GM23338 (cell line): ENCODE measurements around the gene ESR2.

Experiments
- CREB1 ChIP-seq: fragments of 250-450 bp; sonication (Bioruptor Pico); IDR thresholded peaks from 2 replicates; pipeline ENCODE4 v1.5.0; 2020; ENCODE audit warnings: low read depth, mild to moderate bottlenecking, moderate library complexity
- EZH2 ChIP-seq: fragments of 200-600 bp; sonication (generic); IDR thresholded peaks from one replicate; pipeline ENCODE4 v1.8.0; 2017; ENCODE audit warnings: antibody characterized with exemption, mild to moderate bottlenecking, low read depth; ENCODE audit not compliant: unreplicated experiment
- EZH2phosphoT487 ChIP-seq: fragments of 200-600 bp; sonication (generic); IDR thresholded peaks from one replicate; pipeline ENCODE4 v1.8.1; 2018; ENCODE audit warnings: antibody characterized with exemption; ENCODE audit not compliant: unreplicated experiment
- POLR2AphosphoS5 ChIP-seq: IDR thresholded peaks from 2 replicates; pipeline ENCODE4 v1.6.1; 2016; ENCODE audit warnings: antibody characterized with exemption, low read depth
- ZNF114 ChIP-seq: fragments of 250-450 bp; sonication (Bioruptor Pico); IDR thresholded peaks from 2 replicates; pipeline ENCODE4 v1.5.0; 2020; ENCODE audit warnings: mild to moderate bottlenecking, moderate library complexity
- ZNF331 ChIP-seq: fragments of 250-450 bp; sonication (Bioruptor Pico); IDR thresholded peaks from 2 replicates; pipeline ENCODE4 v1.5.0; 2020; ENCODE audit warnings: low read depth, mild to moderate bottlenecking, moderate library complexity
- TF ChIP-seq, protein P1 (sequence below), 2 experiments: fragments of 200-600 bp in 1 of 2; sonication (generic) in 1 of 2; conservative IDR thresholded peaks; 2 replicates each; pipeline versions ENCODE4 v1.5.1 to v1.6.1; 2016 to 2017; ENCODE audit warnings: antibody characterized with exemption in 2 of 2, low read depth in 2 of 2, mild to moderate bottlenecking in 2 of 2, moderate library complexity in 1 of 2
- TF ChIP-seq, protein P2 (sequence below): IDR thresholded peaks from one replicate; pipeline ENCODE4 v1.6.1; 2018; ENCODE audit warnings: antibody characterized with exemption; ENCODE audit not compliant: unreplicated experiment

DNA sequence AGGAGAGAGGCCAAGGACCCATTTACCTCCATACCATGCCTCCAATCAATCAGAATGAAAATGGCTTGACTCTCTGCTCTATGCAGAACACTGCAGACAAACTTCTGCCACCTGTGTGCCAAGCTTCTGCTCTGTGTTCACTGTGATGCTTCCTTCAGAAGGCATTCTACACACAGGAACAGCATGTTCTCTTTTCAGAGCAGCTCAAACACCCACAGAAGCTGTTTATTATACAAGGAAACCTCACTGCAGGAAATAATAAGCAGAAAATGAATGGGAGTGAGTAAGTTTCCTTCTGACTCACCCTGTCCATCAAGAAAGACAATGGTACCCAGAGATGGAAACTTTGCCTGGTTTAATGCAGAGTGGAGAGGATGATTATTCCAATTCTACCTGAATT lies 2.4 kb upstream of the ESR2 start:
- TF ChIP-seq, protein P1, sequence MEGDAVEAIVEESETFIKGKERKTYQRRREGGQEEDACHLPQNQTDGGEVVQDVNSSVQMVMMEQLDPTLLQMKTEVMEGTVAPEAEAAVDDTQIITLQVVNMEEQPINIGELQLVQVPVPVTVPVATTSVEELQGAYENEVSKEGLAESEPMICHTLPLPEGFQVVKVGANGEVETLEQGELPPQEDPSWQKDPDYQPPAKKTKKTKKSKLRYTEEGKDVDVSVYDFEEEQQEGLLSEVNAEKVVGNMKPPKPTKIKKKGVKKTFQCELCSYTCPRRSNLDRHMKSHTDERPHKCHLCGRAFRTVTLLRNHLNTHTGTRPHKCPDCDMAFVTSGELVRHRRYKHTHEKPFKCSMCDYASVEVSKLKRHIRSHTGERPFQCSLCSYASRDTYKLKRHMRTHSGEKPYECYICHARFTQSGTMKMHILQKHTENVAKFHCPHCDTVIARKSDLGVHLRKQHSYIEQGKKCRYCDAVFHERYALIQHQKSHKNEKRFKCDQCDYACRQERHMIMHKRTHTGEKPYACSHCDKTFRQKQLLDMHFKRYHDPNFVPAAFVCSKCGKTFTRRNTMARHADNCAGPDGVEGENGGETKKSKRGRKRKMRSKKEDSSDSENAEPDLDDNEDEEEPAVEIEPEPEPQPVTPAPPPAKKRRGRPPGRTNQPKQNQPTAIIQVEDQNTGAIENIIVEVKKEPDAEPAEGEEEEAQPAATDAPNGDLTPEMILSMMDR (conservative IDR thresholded peaks at IDR 0.05; ENCODE audit: low read depth in 2 of 2): no peak
- TF ChIP-seq CREB1 (CRISPR knock-in tag) (no peak), POLR2AphosphoS5 (no peak), EZH2phosphoT487 (no peak), ZNF331 (CRISPR knock-in tag) (no peak), EZH2 (no peak), ZNF114 (no peak)
- TF ChIP-seq, protein P2, sequence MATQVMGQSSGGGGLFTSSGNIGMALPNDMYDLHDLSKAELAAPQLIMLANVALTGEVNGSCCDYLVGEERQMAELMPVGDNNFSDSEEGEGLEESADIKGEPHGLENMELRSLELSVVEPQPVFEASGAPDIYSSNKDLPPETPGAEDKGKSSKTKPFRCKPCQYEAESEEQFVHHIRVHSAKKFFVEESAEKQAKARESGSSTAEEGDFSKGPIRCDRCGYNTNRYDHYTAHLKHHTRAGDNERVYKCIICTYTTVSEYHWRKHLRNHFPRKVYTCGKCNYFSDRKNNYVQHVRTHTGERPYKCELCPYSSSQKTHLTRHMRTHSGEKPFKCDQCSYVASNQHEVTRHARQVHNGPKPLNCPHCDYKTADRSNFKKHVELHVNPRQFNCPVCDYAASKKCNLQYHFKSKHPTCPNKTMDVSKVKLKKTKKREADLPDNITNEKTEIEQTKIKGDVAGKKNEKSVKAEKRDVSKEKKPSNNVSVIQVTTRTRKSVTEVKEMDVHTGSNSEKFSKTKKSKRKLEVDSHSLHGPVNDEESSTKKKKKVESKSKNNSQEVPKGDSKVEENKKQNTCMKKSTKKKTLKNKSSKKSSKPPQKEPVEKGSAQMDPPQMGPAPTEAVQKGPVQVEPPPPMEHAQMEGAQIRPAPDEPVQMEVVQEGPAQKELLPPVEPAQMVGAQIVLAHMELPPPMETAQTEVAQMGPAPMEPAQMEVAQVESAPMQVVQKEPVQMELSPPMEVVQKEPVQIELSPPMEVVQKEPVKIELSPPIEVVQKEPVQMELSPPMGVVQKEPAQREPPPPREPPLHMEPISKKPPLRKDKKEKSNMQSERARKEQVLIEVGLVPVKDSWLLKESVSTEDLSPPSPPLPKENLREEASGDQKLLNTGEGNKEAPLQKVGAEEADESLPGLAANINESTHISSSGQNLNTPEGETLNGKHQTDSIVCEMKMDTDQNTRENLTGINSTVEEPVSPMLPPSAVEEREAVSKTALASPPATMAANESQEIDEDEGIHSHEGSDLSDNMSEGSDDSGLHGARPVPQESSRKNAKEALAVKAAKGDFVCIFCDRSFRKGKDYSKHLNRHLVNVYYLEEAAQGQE: no peak
